ENCODE results near the gene NRP2.
A peak's percentile ranks its signal among the peaks of the same experiment; 100 is the strongest.

The NRP2 gene

DNA sequence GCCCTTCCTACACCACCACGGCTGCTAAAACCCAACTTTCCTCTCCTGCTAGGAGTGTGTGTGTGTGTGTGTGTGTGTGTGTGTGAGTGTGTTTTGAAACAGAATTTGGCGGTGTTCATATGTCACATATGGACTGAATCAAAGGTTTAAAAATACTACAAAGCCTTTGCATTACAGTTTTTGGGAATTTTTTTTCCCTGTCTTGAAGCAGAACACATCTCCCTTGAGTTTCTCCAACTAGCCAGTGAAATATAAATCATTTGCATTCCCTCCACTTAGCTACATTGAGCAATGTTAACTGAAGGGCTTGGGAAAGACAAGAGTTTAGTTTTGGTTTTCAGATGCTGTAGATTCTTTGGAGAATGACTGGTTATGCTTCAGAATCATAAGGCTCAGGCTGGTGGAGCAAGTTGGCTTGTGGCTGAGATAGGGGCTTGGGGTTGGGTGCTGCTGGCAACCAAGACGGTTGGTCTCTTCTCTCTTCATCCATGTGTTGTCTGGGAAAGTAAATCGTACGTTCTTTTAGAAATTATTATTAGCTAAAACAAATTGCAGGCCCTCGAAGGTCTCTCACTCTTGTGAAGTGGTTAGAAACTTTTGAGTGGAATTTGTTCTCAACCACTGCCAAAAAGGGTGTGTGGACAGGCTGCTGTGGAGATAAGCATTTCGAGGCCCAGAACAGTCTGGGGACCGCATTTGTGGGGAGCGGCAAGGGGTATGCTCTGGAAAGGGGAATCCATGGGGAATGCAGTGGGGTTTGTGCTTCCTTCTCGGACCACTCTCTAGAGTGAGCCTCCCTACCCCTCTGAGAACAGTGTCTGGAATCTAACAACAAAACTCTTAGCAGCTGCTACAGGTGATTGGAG, 1.4 kb downstream of the NRP2 start:
- TF ChIP-seq, protein P1, sequence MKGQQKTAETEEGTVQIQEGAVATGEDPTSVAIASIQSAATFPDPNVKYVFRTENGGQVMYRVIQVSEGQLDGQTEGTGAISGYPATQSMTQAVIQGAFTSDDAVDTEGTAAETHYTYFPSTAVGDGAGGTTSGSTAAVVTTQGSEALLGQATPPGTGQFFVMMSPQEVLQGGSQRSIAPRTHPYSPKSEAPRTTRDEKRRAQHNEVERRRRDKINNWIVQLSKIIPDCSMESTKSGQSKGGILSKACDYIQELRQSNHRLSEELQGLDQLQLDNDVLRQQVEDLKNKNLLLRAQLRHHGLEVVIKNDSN (IDR thresholded peaks at IDR 0.05) = no peak
- TF ChIP-seq TEAD4 (IDR thresholded peaks at IDR 0.05) (no peak), EP300 (IDR thresholded peaks at IDR 0.05; ENCODE audit: borderline replicate concordance) (no peak), RAD21 (IDR thresholded peaks at IDR 0.05; ENCODE audit: low read depth) (no peak), CEBPB (IDR thresholded peaks at IDR 0.05) (no peak), YY1 (IDR thresholded peaks at IDR 0.05; ENCODE audit: low read depth) (no peak), ZBTB7A (IDR thresholded peaks at IDR 0.05; ENCODE audit: low read depth) (no peak), CREB1 (IDR thresholded peaks at IDR 0.05; ENCODE audit: low read depth) (no peak), TAF1 (IDR thresholded peaks at IDR 0.05; ENCODE audit: low read depth) (no peak), TCF12 (IDR thresholded peaks at IDR 0.05; ENCODE audit: low read depth) (no peak), FOXM1 (IDR thresholded peaks at IDR 0.05; ENCODE audit: borderline replicate concordance, low read depth) (no peak), NFIC (IDR thresholded peaks at IDR 0.05) (no peak), EGR1 (IDR thresholded peaks at IDR 0.05) (no peak)
- TF ChIP-seq, protein P2, sequence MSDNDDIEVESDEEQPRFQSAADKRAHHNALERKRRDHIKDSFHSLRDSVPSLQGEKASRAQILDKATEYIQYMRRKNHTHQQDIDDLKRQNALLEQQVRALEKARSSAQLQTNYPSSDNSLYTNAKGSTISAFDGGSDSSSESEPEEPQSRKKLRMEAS (IDR thresholded peaks at IDR 0.05) = no peak
- TF ChIP-seq, protein P3, sequence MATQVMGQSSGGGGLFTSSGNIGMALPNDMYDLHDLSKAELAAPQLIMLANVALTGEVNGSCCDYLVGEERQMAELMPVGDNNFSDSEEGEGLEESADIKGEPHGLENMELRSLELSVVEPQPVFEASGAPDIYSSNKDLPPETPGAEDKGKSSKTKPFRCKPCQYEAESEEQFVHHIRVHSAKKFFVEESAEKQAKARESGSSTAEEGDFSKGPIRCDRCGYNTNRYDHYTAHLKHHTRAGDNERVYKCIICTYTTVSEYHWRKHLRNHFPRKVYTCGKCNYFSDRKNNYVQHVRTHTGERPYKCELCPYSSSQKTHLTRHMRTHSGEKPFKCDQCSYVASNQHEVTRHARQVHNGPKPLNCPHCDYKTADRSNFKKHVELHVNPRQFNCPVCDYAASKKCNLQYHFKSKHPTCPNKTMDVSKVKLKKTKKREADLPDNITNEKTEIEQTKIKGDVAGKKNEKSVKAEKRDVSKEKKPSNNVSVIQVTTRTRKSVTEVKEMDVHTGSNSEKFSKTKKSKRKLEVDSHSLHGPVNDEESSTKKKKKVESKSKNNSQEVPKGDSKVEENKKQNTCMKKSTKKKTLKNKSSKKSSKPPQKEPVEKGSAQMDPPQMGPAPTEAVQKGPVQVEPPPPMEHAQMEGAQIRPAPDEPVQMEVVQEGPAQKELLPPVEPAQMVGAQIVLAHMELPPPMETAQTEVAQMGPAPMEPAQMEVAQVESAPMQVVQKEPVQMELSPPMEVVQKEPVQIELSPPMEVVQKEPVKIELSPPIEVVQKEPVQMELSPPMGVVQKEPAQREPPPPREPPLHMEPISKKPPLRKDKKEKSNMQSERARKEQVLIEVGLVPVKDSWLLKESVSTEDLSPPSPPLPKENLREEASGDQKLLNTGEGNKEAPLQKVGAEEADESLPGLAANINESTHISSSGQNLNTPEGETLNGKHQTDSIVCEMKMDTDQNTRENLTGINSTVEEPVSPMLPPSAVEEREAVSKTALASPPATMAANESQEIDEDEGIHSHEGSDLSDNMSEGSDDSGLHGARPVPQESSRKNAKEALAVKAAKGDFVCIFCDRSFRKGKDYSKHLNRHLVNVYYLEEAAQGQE (IDR thresholded peaks at IDR 0.05; ENCODE audit: low read depth) = no peak

DNA sequence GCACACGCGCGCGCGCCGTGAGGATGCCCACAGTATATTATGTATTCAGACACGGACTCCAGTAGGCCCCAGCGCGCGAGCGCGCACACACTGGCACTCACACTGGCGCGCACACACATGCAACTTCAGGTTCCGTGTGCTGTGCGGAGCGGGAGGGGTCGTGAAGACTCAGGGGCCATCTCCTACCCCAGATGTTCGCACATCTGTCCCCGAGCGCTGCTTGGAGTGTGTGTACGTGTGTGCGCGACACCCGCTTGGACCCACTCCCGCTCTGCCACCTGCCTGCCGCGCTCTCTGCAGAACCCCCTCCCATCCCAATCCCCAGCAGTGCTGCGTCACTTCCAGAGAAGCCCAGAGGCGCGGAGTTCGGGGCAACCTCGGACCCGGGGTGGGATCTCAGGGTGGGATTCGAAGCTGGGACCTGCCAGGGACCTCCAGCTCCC, 2.6 kb downstream of the NRP2 start:
- TF ChIP-seq TEAD4 (IDR thresholded peaks at IDR 0.05) = no peak
- TF ChIP-seq ZBTB7A (IDR thresholded peaks at IDR 0.05; ENCODE audit: low read depth) = 0 out of 2 replicates have a peak, but pooled peaks have one; percentile 30

DNA sequence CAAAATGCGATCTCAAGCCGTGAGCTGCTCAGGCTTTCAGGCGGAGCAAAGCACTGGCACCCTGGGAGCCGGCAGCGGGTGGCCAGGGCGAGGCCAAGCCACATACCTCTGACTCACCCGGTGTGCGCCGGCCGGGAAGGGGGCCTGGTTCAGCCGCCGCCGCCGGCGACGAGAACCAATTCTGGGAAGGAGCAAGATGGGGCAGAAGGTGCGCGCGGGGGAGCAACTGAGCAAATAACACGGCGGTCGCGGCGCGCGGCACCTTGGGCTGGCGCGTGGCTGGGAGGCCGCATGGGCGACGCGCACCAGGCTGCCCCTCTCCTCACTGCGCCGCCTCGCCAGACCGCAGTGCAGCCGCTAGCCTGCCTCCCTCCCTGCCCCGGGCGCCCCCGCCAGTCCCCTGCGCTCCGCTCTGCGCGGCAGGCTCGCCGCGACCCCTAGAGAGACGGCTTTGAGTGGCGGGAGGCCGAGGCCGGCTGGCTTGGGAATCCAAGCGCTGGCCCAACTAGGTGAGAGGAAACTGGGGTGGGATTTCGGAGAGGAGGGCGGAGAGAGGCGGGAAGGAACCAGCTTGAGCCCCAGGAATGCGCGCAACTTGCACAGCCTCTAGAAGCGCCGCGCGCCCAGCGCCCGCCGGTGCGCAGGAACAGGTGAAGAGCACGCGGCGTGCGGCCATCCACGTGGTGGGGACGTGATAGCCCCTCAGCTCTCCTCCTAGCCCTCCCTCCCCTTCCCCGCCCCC, 3.2 kb downstream of the NRP2 start:
- TF ChIP-seq RAD21 (IDR thresholded peaks at IDR 0.05; ENCODE audit: low read depth) (peak; percentile 0; the same call in 1 of the 2 replicates), CREB1 (IDR thresholded peaks at IDR 0.05; ENCODE audit: low read depth) (no peak), ZBTB7A (IDR thresholded peaks at IDR 0.05; ENCODE audit: low read depth) (no peak; the same call in 1 of the 2 replicates), TEAD4 (IDR thresholded peaks at IDR 0.05) (peak; percentile 38; the same call in 1 of the 2 replicates), YY1 (IDR thresholded peaks at IDR 0.05; ENCODE audit: low read depth) (no peak)
- TF ChIP-seq, protein P2 (IDR thresholded peaks at IDR 0.05) = peak; percentile 80
- TF ChIP-seq, protein P1 (IDR thresholded peaks at IDR 0.05) = 0 out of 2 replicates have a peak, but pooled peaks have one; percentile 2

DNA sequence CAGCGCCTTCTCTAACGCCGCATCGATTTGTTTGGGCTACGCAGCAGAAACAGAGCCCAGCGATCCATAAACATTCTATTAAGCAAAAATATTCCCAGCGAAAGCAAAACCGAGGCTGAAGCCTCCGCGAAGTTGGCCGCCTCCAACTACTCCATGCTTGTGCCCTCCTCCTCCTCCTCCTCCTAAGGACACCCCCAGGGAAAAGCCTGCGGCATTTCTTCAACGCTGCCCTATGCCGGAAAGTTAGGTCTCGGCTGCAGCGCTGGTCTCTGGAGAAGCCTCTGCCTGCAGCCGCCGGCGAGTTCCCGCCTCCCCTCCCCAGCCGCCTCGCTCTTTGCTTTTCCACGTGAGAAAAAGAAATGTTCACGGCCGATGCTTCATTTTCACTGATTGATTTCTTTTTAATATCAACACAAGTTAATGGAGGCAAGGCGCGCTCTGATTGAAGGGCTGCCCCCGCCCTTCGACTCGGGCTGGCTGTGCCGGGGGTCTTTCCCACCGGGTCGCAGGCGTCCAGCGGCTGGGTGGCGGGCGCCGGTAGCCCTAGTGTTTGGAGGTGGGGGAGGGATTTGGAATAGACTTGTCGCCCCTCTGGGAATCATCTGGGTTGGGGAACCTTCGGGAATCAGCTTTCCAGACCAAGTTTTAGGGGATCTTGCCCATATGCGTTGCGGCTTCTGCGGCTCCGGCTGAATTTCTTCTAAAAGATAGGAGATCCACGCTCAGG, 3.9 kb downstream of the NRP2 start:
- TF ChIP-seq EGR1 (IDR thresholded peaks at IDR 0.05) (no peak), TCF12 (IDR thresholded peaks at IDR 0.05; ENCODE audit: low read depth) (no peak), CEBPB (IDR thresholded peaks at IDR 0.05) (no peak)
- TF ChIP-seq, protein P1 (IDR thresholded peaks at IDR 0.05) = no peak

DNA sequence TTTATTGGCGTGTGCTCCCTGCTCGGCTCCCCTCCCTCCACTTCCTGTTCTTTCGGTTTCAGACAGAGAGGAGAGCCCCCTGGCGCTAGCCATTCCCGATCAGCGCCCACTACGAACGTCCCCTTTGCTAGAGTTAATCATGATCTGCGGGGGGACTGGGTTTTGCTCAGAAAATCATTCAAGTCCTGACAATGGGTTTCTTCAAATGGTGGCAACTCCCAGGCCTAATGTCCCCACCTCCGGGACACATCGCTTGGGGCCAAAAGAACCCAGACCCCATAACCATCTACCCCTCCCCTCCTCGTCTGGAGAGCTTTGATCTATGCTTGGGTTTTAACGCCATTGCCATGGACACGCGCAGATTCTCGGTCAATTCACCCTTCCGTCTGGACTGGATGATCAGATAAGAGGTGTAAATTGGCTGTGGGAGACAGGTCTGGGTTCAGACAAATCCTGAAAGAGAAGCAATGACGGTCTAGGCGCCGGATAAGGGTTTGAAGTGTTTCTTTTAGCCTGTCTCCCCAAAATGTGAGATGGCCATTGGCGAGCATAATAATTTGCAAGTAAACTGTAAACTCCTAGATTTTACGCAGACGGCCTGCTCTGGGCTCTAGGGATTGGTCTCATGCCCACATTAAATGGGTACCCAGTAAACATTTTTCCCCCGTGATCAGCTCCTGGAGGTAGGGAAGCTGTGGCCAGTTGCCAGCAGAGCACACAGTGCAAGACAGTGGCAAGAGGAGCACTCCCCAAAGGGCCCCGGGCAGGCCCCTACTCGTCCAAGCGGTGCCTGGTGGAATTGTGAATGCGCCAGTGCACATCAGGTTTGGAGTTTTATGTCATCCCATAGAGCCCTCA, 4.7 kb downstream of the NRP2 start:
- no peak for TF ChIP-seq TAF1 (IDR thresholded peaks at IDR 0.05; ENCODE audit: low read depth)
- TF ChIP-seq, protein P1 (IDR thresholded peaks at IDR 0.05) = no peak
- TF ChIP-seq EP300 (IDR thresholded peaks at IDR 0.05; ENCODE audit: borderline replicate concordance) = no peak
- no peak for TF ChIP-seq EGR1 (IDR thresholded peaks at IDR 0.05)
- TF ChIP-seq, protein P3 (IDR thresholded peaks at IDR 0.05; ENCODE audit: low read depth) = no peak
